Hematopoietic multipotent progenitor cell (in vitro differentiated cells): ENCODE measurements around the gene EIF4G3. TPM values are rescaled to one million over a fixed set of nuclear protein-coding genes. Genes with fewer than 3 reads are reported as not detected.
"Not testable (repeated sequence)": the region's sequence is repeated elsewhere in the genome, so short reads cannot be mapped to it uniquely, and the experiment has no call there.

Experiments used
- DNase-seq, 3 donors: peaks; one replicate each; pipeline ENCODE4 v3.0.0-alpha.2; 2011 to 2015; ENCODE audit warnings: low read depth in 2 of 3, low spot score in 2 of 3
- total RNA-seq: library from RNA; depleted of rRNA; stranded (reverse); fragments of >200 nt; gene quantifications from one replicate; pipeline ENCODE4 v1.2.3, GENCODE V29; 2012

EIF4G3 gene
- total RNA-seq, 1 donor = 24.2 TPM

DNA sequence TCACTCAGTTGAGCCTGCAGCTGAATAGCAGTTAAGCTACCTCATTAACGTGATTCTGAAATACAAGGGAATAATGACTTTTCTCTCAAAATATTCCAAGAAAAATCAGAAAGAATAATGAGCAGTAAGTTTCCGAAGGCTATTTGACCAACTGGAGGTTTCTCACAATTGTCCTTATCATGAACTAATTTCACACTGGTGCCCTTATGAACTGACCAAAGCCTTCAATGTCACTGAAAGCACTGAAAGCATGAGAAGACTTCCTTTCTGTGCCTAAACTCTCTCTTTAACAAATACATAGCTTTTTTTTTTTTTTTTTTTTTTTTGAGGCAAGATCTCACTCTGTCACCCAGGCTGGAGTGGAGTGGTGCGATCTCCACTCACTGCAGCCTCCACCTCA lies 18.8 kb downstream of the EIF4G3 start:
- no peak for DNase-seq

DNA sequence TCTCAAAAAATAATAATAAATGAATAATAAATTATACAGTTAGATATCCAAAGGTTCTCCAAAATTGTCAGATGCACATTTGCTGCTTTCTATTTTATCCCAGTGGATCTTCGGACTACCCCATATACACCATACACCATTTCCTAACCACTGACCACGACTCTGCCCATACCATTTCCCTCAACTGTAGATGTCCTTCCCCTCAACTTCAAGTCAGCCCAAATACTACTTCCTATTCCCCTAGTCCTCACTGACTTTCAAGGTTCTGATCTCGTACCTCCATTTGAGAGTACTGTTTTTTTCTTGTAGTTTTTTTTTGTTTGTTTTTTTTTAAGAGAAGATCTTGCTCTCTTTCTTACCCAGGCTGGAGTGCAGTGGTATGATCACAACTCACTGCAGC lies 19.6 kb downstream of the EIF4G3 start:
- no peak for DNase-seq

DNA sequence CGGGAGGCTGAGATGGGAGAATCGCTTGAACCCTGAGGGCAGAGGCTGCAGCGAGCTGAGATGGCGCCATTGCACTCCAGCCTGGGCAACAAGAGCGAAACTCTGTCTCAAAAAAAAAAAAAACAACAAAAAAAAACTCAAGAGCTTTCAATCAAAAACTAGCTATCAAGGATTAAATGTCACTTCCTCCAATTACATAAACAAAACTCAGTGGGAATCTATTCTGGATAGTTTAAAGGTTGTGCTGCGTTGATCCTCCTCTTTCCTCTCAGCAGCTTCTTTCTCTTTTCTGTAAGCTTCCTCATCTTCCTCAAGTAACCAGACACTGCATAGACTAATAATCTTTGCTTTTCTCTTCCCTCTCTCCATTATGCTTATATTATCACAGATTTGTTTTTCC lies 20.7 kb downstream of the EIF4G3 start:
- DNase-seq = no peak

DNA sequence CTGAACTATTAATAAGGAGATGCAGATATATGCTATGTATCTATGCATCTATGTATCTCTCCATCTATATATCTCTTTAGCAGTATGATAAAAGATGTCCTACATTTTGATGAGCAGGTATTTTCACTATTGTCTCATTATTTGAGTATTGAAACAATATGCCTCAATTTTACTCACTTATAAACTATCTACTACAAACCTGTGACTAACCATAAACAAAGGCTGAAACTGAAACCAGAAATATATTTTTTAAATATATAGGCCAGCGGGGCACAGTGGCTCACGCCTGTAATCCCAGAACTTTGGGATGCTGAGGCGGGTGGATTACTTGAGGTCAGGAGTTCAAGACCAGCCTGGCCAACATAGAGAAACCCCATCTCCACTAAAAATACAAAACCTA lies 22.0 kb downstream of the EIF4G3 start:
- no peak for DNase-seq

GRCh38 chr1:21153388-21153787 lies 23.3 kb downstream of the EIF4G3 start:
- DNase-seq = no peak

GRCh38 chr1:21152423-21153100 lies 24.1 kb downstream of the EIF4G3 start:
- no peak for DNase-seq

GRCh38 chr1:21149855-21150432 lies 26.8 kb downstream of the EIF4G3 start:
- DNase-seq = no peak

GRCh38 chr1:21149430-21149854 lies 27.3 kb downstream of the EIF4G3 start:
- DNase-seq = peak in 2 of 3 donors; percentile 81 to 89

- no peak for DNase-seq
Measured at GRCh38 chr1:21143752-21144151, 32.9 kb downstream of the EIF4G3 start.

GRCh38 chr1:21143138-21143537 lies 33.6 kb downstream of the EIF4G3 start:
- DNase-seq = no peak

- no peak for DNase-seq
Measured at GRCh38 chr1:21141030-21141429, 35.7 kb downstream of the EIF4G3 start.

- no peak for DNase-seq
Measured at GRCh38 chr1:21139601-21140000, 37.1 kb downstream of the EIF4G3 start.

- DNase-seq = not testable (repeated sequence)
Measured at GRCh38 chr1:21136344-21136743, 40.4 kb downstream of the EIF4G3 start.

DNA sequence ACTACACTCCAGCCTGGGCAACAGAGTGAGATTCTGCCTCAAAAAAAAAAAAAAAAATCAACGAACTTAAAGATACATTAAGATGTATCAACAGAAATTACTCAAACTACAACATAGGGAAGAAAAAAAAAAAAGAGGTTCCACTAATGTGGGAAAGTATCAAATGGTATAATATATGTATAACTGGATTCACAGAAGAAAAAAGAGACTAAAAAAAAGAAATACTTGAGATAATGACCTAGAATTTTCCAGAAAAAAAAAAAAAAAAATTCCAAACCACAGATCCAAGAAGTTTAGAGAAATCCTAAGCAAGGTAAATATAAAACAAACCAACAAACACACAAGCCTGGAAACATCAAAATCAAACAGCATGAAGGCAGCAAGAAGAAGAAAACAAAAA lies 45.5 kb downstream of the EIF4G3 start:
- DNase-seq = no peak

DNA sequence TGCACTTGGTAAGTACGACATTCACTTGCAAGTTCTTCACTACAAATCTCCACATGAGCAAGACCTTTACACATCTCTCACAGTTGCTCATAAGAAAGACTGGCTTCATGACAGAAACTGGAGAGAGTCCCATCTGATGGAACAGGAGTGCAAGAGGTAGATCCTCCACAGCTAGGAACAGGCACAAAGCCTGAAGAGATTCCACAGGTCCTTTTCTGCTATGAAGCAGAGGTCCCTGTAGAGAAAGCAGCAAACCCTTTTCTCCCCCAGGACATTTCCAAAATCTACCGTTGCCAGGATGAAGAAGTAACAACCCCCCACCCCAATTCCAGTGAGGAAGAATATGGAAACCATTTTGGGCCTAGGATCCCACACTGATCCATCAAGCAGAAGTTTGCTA lies 47.3 kb downstream of the EIF4G3 start:
- no peak for DNase-seq

DNA sequence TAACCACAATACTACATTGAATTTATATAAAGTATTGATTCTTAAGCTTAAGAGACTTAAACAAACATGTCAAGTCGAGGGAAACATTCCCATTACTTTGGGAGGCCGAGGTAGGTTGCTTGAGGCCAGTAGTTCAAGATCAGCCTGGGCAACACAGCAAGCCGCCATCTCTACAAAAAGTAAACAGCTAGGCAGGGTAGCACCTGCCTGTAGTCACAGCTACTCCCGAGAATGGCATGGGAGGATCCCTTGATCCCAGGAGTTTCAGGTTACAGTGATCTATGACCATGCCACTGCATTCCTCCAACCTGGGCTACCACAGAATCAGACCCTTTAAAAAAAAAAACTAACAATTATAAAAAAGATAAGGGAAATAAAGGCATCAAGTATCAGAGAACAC lies 50.4 kb downstream of the EIF4G3 start:
- no peak for DNase-seq

- DNase-seq = no peak
Measured at GRCh38 chr1:21124846-21125245, 51.9 kb downstream of the EIF4G3 start.

- peak in 2 of 3 donors; percentile 44 to 78 for DNase-seq
Measured at GRCh38 chr1:21123287-21123948, 53.3 kb downstream of the EIF4G3 start.

- DNase-seq = no peak
Measured at GRCh38 chr1:21121764-21122471, 54.8 kb downstream of the EIF4G3 start.

DNA sequence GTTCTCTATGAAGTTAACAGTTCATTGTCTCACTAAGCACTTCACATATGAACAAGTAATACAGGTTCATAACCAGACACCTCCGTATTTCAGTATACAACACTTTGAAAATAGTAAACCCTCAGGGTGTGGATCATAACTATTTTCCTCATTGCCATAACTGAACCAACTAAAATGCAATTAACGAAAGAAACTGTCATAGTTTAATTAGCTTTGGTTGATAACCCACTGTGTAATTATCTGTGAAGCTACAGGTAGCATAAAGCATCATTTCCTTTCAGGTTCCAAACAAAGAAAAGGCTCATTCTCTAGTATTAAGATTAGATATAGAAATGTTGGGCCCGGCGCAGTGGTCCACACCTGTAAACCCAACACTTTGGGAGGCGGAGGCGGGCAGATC lies 58.5 kb downstream of the EIF4G3 start:
- DNase-seq = no peak

DNA sequence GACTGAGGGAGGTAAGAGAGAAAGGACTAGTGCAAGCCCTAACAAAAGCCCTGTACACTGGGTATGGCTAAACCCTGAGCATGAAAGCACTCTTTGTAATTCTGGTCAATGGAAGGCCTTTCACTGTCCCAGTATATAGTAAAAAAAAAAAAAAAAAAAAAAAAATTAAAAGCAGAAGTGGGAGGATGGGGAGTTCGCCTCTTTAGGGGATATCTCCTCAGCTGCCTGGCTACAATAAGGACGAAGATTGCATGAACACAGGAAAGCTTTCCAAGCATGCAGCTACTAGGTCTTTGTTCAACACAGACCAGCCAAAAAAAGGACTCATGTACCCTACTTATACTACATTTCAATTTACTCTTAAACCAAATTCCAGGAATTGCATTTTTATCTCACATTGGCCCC lies 59.1 kb downstream of the EIF4G3 start:
- DNase-seq = peak in 1 of 3 donors; percentile 47
